Measurements from ENCODE around the gene RBM6.

GRCh38 chr3:50100386-50100785 is 160.4 kb downstream of the RBM6 start:
- TF ChIP-seq EZH2 (IDR thresholded peaks at IDR 0.05; ENCODE audit: low read depth) (no peak), CTCF (conservative IDR thresholded peaks at IDR 0.05) (no peak)

Data from PC-9 (cell line).